ENCODE measurements around the gene TACO1.

TACO1 gene

DNA sequence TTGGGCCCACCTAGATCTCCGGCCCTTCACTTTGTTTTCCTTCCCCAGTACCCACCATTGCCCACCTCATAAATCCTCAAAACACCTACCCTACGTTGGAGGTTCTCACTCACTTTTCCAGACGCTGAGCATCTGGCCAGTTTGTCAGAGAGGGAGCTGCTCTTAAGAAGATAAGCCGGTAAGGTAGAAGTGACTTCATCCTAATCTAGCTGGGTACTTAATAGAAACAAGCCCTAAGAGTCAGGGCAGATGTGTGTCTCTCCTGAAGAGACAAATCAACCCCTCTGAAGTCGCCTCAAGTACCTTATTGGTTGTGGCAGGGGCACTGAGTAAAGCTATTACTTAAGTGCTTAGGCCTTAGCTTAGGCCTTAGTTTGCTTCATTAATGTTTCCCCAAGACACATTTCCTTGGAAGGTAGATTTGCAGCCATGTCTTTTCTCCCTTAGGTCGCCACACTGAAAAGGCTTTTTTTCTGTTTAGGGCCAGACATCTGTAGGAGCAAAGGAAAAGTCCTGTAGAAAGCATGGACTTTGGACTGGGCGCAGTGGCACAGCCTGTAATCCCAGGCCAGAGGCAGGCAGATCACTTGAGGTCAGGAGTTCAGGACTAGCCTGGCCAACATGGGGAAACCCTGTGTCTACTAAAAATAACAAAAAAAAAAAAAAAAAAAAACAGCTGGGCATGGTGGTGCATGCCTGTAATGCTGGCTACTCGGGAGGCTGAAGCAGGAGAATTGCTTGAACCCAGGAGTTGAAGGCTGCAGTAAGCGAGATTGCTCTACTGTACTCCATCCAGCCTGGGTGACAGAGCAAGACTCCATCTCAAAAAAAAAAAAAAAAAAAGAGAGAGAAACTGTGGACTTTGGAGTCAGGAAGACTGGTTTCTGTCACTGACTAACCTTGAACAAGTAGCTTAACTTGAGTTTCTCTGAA lies 1.0 kb downstream of the TACO1 start:
- no peak for DNase-seq

DNA sequence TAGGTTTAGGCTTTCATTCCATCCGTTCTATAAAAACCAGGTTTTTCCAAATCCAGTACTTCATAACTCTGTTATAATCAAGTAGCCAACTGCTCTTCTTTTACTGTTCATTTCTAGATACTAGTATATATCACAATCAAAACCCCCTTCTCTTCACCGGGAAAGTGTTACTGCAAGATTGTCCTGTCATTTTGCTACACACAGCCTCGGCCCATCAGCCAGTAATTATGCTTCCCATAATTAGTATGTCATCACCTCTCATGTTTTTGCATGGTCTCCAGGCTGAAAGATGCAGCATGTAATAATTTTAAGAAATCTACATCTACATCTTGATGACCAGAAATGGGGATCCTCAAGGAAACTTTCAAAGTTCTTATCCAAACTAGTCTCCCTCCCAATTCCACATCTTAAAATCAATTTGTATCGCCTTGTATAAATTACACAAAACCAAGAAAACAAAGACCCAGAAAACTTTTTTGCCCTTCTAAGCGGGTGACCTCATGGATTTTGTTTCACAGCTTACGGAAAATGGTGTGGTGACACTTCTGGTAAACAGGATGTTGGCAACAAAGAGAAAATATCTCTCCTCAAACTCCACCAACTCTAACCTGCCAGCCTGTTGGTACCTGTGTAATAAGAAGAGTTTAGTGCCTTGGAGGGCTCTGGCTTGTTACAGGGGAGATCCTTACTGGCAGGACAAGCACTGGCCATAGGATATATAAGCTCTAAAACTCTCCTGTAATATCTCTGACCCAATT lies 9.3 kb downstream of the TACO1 start:
- DNase-seq, result no peak

DNA sequence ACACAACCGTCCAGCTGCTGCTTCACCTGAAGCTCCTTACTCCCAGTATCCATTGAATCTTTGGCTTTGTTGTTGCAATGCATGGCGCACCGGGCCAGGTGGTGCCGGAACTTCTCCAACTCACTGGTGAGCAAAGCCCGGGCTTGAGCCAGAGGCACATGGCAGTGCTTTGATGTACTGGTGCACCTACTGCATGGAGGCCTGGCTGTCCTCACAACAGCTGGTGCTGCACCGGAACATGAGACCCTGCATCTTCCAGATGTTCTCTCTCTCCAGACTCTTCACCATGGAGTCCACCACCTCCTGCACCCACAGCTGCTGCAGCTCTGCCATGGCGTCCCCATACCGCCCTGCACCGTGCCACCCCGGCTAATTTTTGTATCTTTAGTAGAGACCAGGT lies 10.2 kb downstream of the TACO1 start:
- no peak for DNase-seq

GRCh38 chr17:63611354-63611753 lies 10.7 kb downstream of the TACO1 start:
- no peak for DNase-seq

GRCh38 chr17:63613663-63614062 lies 13.0 kb downstream of the TACO1 start:
- no peak for DNase-seq

GRCh38 chr17:63621229-63621683 lies 20.6 kb downstream of the TACO1 start:
- DNase-seq, result no peak

- DNase-seq, result peak; percentile 100
These were observed 21.2 kb downstream of the TACO1 start, which contains the start of gene MAP3K3 for GRCh38 chr17:63621684-63622573. Gene MAP3K3, plus strand, starts transcription at chr17:63622417. Its CDS starts 343 bp downstream, at chr17:63622760.

DNA sequence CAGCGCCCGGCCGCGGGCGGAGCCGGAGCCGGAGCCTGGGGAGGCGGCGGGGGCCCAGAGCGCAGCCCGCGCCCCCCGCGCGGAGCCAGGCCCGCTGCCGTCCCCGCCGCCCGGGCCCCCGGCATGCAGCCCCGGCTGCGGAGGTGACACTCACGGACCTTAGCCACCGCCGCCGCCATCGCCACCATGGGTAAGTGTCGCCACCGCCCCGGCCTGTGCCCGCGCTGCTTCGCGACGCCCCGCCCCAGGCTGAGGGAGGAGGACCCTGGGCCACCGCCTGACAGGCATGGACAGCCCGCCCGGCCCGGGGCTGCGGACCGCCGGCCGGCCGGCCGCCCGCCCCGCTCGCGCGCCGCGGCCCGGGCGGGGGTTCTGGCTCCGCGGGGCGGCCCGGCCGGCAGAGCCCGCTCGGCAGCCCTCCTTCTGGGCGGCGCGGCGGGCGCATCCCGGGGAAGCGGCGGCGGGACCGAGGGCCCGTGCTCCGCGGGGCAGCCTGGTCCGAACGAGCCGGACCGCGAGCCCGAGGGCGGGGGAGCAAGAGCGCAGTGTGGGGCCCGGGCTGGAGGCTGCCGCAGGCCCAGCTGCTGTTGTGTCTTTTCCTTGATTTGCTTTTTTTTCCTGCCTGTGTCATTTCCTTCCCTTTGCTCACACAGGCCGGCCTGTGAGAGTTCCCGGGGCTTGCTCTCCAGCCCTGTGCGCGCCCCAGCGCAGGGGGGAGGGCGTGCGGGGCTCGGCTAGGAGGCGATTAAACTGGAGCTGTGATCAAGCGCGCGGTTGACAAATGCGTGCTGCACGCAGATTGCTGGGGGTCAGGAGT lies 22.1 kb downstream of the TACO1 start:
- DNase-seq, result peak; percentile 80

DNA sequence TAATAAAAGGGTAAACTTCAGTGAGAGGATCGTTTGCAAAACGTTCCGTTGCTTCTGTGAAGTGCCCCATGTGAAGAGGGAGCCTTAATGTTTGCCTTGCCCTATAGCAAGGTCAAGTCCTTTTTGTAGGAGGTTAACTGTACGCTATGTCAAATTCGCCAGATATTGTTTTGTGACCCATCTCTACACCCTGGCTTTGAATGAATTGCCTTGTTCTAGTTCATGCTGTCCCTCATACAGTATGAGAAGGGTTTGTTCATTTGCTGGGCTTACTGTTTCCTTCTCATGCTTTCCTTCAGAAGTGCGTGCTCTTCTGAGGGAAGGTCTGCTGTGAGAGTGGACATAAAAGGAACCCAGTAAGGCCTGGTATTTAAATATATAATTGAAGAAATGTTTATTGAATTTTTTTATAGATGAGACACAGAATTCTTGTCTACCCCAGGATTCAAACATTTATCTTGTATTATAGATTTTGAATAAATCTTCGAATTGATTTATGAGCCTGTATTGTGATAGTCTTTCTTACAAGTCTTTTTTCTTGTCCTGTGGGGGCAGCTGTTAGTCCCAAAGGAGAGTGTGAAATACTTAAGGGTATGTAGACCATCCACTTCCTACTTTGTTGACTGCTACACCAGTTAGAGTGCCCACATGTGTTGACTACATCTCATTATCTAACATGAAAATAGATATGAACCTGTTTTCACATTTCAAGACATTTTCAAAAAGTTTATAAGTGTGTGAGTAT lies 23.3 kb downstream of the TACO1 start:
- peak; percentile 37 for DNase-seq

- DNase-seq, result peak; percentile 33
These were observed 23.8 kb downstream of the TACO1 start for GRCh38 chr17:63624531-63624880.

DNA sequence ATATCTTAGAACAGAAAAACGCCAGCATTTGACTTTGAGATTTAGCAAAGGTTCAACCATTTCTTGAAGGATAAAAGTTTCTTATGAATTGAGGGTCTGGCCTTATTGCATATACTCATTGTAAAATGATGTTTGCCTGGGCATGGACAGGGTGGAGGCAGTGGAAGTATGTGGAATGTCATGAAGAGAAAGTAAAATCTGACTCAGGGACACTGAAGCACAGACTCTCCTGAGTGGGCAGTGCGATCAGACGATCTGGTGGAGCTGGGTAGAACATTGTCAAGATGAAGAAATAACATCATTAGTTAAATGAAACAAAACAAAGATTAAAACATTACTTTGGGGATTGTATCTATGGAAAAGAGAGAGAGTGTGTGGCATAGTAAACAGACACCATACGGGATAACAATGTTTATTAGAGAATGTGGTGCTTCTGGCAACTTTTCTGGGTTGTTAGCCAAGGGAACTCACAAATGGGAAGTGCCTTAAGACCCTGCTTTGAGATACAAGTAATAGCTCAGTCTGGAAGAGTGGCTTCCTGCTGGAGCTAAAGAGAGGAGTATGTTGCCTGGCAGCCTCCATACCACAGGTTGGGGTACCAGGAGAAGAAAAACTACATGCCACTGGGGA lies 26.0 kb downstream of the TACO1 start:
- peak; percentile 41 for DNase-seq

DNA sequence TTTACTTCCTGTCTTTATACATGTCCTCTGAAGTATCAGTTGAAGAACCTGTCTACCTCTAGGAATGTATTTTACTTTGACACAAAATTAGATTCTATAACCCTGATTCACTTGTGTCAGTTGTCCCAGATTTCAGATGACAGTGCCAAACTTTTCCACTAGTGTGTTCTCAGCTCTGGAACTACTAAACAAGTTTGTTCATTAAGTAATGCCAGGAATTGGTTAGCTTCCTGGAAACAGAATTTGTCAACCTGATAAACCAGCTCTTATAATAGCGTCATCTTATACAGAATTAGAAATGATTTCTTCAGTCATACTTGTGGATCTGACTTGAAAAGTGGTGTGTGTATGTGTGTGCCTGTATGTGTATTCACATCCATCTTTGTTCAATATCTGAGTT lies 28.9 kb downstream of the TACO1 start:
- no peak for DNase-seq

- peak; percentile 36 for DNase-seq
These were observed 30.4 kb downstream of the TACO1 start for GRCh38 chr17:63631062-63631461.

DNA sequence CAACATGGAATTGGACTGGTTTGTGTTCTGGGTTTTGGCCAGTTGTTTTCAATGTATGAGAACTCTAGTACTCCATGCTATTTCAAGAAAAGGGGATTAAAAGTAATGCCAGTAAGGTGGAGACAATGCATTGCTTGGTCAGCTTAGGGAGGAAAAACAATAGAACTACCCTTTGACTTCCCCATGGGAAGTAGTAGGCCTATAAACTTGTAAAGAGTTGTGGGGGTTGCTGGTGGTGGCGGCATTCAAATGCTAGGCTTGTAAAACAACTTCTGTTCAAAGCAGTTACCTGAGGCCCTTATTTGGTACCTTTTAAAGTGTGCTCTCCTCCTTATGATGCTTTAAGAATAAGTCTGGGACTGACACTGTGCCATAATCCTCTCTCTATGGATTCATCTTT lies 30.9 kb downstream of the TACO1 start:
- no peak for DNase-seq

DNA sequence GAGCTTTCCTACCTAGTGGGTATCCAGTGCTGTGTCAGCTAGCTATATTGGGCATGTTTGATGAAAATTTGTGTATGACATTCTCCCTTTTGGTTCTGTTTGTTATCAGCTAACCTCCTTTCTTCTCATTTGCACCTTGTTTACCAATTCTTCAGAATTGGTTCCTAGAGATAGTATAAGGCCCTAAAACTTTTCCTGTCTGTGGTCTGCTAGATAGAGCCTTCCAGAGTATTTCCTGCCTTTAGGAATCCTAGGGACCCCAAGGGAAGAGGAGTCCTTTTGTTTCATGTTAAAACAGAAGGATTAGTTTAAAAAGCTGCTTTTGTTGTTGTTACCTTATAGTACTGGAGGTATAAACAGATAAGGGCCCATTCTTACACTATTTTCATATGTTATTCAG lies 33.0 kb downstream of the TACO1 start:
- DNase-seq, result no peak

DNA sequence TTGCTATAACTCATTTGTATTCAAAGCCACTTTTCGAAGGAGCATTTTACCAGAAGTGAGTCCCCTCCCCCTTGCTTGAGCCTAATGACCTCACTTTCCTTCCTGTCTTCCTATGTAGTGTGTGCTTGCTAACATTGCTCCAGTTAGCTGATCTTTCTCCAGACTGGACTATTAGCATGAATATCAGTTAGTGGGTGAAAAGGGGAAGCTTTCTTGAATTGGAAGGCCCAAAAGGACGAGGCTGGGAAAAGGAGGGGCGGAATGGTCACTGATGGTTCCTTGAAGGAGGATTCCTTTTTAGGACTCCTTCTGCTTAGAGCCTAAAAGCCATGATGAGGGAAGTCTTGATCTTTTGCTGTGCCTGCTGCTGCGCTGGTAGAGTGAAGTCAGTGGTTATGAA lies 33.5 kb downstream of the TACO1 start:
- DNase-seq, result peak; percentile 78

DNA sequence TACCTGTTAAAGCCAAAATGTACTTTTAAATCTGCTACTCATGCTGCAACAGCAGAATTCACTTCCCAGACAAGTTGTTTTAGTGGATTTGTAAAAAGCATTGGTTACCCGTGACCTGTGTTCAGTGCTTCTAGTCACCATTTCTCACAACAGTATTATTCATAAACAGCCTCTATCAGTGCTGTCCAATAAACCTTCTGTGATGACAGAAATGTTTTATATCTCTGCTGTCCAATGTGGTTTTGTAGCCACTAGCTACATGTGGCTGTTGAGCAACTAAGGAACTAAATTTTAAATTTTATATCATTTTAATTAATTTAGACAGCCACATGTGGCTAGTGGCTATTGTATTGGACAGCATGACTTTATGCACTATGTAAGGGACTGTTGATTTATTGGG lies 34.1 kb downstream of the TACO1 start:
- DNase-seq, result no peak

- DNase-seq, result peak; percentile 13
These were observed 34.6 kb downstream of the TACO1 start for GRCh38 chr17:63635290-63635689.

DNA sequence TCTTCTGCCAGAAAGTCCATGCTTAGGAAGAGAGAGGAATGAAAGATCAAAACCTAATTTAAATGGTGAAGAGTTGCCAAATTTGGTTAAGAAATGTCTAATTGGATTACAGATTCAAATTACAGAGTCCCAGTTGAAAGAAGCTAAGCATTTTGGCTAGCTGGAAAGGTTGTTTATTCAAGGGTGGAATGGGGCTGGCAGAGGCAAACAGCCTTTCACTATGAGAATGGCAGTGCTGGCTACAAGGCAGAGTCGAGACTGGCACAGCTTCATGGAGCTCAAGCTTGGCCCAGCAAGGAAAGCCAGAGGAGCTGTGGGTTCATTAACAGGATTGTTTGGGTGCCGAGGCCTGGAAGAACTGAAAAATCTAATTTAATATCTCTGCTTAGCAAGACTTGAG lies 35.1 kb downstream of the TACO1 start:
- DNase-seq, result no peak

DNA sequence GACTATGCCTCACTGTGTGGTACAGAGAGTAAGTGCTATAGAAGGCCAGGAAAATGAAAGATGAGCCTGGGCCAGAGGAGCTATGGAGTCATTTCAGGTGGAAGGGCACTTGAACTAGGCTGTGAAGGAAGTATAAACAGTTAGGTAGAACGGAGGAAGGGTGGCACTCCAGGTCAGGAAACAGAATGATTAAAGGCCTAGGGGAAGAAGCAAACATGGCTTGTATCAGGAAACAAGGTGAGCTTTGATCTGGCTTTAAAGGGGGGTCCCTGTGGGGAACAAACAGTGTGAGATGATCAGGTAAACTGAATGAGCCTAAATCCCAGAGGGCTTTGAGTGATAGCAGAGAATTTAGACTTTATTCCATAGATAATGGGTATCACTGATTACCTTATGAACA lies 38.4 kb downstream of the TACO1 start:
- no peak for DNase-seq

DNA sequence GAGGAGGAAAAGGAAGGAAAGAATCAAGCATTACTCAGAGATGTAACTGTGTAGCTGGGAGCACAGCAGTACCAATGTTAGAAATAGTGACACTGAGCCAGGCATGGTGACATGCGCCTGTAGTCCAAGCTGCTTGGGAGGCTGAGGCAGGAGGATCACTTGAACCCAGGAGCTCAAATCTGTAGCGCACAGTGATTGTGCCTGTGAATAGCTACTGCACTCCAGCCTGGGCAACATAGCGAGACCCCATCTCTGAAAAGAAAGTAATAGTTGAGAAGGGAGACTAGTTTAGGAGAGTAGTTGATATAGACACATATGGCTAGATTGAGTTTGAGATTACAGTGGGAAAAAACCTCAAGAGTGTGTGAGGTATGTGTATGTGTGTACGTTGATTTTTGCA lies 39.3 kb downstream of the TACO1 start:
- DNase-seq, result no peak
